ENCODE data around the gene TIGD2.
A peak's percentile ranks its signal among the peaks of the same experiment; 100 is the strongest.

Gene TIGD2

DNA sequence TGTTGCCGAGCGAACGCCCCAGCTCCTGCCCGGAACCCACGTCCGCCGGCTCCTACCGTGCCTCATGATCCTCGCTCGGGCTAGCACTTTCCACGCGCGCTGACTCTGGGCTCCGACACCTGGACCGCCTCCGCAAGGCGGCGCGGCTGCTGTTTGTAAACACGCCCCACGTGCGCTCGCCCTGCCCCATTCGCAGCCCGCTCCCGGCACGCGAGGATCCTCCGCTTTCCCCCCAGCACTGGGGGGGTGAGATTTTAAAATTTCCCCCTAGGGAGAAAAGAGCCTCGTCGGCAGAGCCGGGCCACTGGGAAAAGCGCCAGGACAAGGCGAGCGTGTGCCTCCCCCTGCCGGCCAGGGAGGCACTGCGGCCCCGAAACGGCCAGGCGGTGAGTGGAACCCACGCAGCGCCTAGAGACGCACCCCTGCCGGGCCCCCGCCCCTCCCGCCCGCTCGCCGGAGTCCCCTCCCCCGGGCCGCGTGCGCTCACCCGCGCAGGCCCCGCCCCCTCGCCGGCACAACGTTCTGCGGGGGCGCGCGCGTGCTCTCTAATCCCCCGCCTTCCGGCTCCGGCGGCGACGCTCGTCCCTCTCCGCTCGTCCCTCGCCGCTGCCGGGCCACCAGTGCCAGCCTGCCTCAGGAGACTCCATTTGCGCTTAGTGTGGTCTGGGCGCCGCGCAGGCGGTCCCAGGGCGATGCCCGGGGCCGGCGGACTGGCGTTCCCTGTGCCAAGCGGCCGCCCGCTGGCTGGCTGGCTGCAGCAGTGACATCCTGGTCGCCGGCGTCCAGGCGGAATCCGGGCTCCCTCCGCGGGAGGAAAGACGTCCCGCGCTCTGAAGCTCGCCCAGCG is at the start of gene TIGD2:
Gene TIGD2 (plus strand): TSS at position 548 of the 847 bp plus-strand sequence. CDS start 1,442 bp downstream, outside the sequence.
- DNase-seq = peak; percentile 88

DNA sequence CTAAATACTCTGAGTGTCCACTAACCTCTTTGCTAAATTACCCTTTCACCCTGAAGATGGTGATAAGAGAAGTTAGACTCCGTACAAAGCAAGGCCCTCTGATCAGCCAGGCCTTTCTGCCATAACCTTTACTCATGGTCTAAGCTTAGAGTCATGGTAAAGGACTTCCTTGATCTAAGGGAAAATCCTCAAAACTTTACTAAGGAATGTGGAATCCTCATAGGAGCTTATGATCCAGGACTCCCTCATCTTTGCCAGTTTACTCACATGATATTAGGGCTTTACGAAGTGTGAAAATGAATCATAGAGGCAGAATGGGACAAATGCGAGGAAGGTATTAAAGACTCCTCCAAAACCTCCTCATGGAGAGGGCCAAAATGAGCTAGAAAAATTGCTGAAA is 46.5 kb upstream of the TIGD2 start:
- no peak for DNase-seq

DNA sequence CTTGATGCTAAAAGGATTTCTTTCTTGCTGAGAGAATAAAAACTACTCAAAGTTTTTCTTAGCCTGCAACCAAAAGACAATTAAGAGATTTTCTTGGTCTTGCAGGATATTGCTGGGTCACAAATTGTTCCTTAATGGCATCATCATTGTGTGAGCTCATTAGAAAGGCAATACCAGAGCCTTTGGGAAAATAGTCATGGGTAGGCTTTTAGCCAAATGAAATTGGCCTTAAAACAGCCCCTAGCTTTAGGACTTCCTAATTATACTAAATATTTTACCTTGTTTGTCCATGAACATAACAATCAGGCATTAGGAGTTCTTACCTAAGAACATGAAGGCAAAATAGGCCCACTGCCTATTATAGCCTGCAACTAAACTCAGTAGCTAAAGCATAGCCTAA is 43.9 kb upstream of the TIGD2 start:
- no peak for DNase-seq

DNA sequence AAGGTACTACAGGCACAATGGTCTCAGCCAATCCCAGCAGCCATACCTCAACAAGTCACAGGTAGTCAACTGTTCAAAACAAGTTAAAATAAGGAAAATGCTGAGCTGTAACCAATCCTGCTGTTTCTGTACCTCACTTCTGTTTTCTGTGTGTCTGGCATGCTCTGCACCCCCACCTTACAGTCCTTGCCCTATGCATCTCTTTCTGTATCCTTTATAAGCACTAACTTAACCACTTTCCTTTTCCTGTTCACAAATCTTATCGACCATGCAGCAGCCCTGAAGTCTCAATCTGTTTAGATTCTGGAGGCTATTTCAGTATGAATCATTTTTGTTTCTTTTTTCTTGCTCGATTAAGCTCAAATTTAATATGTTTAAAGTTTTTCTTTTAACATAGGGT is 41.9 kb upstream of the TIGD2 start:
- no peak for DNase-seq

DNA sequence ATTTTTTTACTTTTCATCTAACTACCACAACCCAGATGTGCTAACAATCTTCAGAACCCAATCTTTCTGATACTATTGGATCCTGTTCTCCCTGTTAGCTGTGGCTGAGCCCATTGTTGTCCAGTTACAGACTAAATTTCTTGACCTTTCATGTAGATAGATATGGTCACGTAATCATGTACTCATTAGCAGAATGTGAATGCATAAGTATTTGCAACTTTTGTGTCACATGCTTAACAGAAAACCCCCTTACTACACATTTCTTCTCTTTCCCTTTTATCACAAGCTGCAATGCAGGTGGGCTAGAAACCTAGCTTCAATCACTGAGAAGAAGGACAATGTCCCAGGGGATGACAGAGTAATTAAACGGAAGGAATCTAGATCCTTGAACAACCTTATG is 41.3 kb upstream of the TIGD2 start:
- no peak for DNase-seq

DNA sequence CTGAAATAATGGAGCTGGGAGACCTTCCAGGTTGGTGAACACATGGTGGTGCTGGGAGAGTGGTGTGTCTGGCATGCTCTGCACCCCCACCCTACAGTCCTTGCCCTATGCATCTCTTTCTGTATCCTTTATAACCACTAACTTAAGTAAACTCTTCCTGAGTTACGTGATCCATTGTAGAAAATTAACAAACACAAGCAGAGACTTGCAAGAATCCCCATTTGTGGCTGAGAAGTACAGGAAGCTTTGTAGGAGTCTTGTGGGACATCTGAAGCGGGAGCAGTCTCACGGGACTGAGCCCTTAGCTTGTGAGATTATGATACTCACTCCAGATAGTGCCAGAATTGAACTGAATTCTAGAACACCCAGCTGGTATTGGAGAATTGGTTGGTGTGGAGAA is 40.0 kb upstream of the TIGD2 start:
- no peak for DNase-seq

DNA sequence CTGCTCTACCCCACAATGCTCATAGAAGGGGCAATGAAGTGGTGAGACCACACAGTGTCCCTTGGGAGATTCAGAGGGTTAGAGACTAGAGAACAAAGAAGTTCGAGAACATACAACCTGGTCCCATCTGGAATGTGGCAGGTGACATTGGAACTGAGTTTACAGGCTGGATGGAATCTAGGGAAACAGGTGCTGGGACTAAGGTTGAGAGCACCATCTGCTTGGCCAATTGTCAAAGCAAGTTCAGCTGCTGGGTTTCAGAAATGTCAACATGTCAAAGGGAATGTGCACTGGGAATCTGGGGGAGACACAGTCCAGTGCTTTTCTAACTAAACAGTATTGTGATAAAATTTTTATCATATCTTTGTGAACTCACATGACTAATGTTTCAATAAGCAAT is 38.4 kb upstream of the TIGD2 start:
- no peak for DNase-seq

DNA sequence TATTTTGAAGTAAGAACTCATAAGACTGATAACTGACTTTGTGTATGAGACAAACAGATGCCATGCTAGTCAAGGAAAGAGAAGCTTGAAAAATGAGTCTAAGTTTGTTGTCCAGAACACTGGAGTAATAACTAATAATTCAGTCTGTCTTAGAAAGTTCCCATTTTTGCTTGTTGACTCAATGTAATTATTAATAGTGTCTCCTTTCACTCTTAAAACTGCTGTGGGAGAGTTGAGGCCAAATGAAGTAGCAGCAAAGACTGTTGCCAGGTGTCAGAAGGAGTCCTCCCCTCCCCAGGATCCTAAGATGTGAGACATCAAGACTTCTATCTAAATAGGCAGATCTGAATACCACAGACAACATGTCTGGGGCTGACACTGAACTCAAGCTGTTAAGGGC is 33.6 kb upstream of the TIGD2 start:
- DNase-seq = no peak

DNA sequence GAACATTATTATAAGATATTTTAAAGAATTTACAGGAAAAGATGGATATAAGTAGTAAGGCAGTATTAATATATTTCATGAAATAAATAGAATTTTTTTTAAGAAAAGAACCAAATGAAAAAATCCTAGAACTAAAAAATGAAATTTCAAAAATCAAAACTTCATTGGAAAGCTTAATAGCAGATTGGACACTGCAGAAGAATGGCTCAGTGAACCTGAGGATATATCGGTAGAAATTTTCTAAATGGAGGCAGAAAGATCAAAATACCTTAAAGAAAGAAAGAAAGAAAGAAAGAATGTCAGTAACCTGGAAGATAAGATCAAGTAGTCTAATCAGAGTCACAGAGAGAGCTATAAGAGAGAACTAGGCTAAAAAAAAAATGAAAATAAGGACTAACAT is 33.0 kb upstream of the TIGD2 start:
- no peak for DNase-seq

DNA sequence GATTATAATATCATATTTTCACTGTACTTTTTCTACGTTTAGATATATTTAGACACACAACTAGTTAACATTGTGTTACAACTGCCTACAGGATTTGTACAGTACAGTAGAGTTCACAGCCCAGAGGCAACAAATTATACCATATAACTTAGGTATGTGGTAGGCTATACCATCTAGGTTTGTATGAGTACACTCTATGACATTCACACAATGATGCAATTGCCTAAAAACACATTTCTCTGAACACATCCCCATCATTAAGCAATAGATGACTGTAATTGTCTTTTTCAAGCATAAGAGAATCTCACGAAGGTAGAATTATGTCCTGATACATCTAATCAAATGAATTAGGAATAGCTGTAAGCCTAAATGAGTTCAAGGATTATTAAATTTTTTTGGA is 12.3 kb upstream of the TIGD2 start:
- DNase-seq = no peak

DNA sequence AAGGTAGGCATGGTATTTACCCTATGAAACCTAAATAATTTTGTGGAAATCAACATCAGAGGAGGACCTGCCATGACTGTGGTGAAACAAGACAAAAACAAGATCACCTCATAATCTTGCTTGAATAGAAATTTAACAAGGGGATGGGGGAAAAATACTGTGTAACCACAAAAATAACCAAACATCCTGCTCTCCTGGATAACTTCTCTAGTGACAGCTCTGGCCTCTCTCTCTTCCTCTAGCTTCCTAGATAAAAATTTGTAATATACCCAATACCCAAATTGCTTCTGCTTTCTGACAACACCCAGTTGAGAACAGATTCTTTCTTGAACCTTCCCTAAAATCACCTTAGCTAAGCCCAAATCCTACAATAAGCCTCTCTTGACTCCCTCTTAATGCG is 11.9 kb upstream of the TIGD2 start:
- no peak for DNase-seq

DNA sequence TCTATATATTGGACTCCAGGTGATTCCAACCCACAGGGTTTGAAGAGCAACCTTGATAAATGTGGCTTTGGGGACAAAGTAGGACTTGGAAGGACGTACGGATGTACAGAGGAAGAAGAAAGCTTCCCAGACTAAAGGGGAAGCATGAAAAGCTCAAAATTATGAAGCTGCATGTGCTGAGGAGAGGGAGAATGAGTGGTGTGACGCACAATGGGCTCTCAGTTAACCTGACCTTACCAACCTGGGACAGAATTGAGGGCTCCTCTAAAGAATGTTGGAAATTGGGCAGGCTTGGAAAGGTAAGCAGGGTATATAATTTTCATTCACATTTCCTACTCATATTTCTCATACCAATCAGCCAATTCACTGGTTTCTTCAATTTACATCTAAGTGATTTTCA is 10.5 kb upstream of the TIGD2 start:
- no peak for DNase-seq

DNA sequence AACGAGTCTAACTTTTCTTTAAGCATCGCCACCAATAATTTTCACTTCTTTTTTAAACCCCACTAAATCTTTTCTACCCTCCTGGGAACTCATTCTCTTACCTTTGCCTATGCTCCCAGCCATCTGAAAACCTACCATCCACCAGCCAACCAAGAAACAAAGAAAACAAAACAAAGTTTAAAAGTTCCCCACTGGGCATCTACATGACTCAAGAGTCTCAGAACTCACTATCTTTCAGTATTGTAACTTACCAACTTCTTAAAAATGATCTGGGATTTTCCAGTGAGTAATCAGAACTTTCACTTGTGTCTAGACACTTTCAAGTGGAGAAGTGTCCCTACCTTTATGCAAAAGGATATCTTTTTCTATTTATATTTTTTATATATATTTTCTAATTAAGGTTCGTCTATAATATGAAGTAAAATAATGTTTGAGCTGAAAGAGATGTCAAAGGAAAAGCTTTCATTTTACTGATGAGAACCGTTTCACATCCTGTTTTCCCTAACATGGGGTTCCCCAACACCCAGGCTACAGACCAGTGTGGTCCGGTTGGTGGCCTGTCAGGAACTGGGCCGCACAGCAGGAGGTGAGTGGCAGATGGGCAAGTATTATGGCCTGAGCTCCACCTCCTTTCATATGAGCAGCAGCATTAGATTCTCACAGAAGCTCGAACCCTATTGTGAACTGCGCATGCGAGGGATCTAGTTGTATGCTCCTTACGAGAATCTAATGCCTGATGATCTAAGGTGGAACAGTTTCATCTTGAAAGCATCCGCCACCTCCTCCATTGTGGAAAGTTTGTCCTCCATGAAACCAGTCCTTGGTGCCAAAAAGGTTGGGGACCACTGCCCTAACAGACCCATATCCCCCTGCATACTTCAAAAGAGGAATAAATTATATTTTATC is 9.8 kb upstream of the TIGD2 start:
- no peak for DNase-seq

DNA sequence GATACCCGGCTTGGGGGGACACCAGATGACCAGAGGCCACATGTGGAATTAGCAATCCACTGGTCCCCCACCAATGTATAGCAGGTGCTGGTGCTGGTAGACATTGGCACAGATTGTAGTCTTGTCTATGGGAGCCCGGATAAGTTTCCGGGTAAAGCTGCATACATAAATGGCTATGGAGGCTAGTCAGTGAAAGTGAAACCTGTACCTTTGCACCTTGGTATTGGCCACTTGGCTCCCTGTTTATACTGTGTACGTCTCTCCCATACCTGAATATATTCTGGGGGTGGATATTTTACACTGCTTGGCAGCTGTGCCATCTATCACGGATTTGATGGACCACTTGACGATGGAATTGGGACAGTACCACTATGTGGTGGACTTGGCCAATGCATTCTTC is 5.6 kb upstream of the TIGD2 start:
- no peak for DNase-seq

DNA sequence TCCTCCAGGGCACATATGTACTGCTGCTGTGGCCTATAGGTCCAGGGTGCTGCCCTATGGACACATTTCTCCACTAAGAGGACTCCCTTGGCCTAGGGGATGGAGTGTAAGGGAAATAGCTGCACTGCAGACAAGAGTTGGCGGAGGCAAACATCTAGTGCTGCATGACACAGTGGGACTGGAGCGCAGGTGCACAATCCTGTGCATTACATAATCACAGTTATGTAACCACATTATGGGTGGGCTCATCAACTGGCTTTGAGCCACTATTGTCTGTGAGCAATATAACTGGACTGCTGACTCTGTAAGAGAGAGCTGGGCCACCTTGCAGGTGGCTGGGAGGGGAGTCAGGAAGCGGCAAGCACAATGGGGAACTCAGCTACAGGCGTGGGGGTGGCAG is 3.2 kb upstream of the TIGD2 start:
- no peak for DNase-seq

DNA sequence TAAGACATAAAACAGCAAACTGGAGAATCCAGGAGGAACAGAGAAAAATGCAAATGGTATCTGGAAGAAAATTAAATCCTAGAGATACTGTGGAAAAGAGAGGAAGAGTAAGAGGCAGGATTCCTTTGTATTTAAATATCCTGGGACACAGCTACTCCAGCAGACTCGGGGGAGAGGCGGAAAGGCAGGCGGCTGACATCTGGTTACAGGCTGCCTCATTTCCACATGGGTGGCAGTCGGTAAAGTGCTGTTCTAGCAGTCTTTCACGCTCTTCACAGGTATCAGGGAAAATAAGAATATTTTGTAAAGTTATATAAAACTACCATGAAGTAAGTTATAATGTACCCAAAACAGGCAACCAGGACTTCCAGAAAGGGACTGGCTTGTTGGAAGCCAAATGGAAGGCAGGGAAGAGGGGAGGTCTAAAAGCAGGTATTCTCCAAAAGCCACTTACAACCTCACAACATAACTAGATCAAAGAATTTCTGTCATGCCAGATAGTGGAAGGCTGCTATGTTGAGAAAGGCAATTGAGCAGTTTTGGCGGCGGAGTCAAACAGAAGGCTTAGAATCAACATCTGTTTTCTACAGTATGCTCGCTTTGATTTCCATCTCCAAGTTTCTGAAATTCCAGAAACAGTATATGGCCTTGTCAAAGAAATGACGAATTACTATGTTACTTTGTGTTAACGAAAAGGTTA is 1.3 kb upstream of the TIGD2 start:
- no peak for DNase-seq

DNA sequence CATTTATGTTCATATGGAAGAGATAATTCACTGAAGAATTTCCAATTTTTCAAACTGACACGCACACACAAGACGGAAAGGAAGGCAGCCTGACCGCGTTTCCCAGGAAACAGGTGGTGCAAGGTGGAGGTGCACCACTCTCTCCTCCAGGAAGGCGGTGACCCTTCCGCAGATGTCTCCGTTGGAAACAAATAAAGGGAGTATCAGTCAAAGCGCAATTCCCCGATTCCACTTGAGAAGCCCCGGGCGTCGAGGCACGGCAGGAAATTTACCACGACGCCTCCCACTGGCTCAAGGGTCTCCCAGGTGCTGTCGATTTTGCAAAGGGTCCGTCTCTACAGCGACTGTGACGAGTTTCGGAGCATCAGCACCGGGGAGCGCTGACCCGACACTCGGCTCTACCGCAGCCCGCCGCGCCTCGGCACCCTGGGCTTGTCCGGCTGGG is 770 bp upstream of the TIGD2 start:
- DNase-seq = no peak

DNA sequence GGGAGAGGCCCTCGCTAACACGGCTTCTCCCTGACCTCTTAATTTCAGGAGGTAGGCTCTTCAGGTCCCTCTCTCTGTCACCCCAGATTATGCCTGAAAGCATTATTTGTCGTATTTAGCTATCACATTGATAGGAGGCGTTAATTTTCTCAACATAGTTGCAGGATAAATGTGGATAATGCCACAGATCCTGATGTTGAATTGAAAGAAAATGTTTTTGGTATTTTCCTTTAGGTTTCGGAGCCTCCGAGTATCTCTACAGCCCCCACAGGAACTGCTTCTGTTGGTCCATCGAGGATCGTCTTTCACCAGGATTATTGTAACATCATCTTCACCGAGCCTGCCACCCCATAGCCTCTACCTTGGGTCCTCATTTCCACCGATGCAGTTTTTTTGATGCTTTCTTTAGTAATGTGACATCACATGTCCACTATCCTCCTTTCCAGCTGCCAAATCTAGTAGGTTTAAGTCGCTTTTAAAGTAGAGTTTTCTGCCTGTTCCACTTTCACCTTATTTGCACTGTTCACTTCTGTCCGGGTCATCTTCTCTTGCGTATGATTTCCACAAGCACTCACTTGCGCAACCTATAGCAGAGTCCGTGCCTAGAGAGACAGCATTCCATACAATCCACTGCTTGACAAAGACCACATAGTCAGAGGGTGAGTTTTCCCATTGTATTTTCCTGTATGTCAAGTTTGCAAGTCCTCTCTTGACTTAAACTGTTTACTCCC is 665 bp downstream of the TIGD2 start:
- no peak for DNase-seq

DNA sequence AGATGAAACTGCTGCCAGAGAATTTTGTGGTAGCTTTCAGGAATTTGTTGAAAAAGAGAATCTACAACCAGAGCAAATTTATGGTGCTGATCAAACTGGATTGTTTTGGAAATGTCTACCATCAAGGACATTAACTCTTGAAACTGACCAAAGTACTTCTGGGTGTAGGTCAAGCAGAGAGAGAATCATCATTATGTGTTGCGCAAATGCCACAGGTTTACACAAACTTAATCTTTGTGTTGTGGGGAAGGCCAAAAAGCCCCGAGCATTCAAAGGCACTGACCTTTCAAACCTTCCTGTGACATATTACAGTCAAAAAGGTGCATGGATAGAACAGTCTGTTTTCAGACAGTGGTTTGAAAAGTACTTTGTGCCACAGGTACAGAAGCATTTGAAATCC is 2.1 kb downstream of the TIGD2 start:
- DNase-seq = no peak

DNA sequence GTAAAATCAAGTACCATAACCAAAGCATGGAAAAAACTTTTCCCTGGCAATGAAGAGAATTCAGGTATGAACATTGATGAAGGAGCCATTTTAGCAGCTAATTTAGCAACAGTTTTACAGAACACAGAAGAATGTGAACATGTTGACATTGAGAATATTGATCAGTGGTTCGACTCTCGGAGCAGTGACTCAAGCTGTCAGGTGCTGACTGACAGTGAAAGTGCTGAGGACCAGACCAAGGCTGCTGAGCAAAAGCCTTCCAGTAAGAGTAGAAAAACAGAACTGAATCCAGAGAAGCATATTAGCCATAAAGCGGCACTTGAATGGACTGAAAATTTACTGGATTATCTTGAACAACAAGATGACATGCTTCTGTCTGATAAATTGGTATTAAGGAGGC is 2.8 kb downstream of the TIGD2 start:
- no peak for DNase-seq

DNA sequence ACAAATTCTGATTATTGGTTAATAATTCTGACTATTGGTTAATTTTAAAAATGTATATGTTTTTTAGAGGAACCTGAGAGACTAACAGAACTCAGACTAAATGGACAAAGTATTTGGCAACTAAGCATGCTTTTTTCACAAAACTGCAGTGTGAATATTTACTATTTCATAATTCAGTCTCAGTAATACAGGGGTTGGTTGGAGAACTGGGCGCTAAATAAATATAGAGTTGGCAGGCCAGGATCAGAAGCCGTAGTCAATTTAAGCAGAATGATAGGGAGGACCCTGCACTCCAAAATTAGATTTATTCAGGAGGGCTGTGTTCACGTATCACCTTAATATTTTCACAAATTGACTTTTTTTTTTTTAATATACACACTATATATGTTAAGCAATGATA is 5.8 kb downstream of the TIGD2 start:
- DNase-seq = no peak

DNA sequence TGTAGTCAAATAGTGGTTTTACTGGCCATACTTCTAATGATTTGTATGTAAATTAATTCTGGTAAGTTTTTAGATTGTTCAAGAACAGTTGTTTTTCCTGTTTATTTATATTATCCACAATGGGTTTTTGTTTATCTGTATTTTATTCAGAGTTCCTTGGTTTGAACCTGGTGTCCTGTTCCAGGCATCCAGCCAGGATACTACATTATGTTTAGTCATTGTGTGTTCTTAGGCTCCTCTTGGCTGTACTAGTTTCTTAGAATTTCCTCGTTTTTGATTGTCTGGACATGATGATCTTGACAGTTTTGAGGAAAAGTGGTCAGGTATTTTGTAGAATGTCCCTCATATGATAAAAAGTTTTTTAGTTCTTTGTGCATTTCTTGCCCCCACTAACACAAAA is 7.8 kb downstream of the TIGD2 start:
- no peak for DNase-seq

DNA sequence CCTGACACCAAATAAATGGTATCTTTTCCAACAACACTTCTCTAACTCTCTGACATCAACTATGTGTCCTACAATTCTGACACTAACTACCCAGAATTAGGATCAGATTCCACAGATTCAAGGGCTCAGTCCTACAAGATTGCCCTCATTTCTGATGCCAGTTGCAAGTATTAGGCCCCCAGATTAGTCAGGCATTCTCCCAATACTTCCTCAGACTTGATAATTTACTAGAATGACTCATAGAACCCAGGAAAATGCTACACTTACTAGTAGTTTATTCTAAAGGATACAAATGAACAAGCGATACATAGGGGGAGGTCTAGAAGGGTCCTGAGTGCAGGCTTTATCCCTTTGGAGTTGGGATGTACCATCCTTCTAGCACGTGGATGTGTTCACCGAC is 8.5 kb downstream of the TIGD2 start:
- DNase-seq = no peak

Measured in CD4-positive, alpha-beta T cell treated with Interferon gamma for 1 hour (primary cell).